Gastrocnemius medialis (tissue), 4 donors: ENCODE results near the gene PPFIBP2. TPM values are rescaled to one million over a fixed set of nuclear protein-coding genes. Genes with fewer than 3 reads are reported as not detected.

ENCODE experiments used
- ATAC-seq, 2 donors: fragments of 150-250 bp; one replicate each; pipeline ENCODE4 v1.9.1; 2016
- DNase-seq, 2 donors: peaks; one replicate each; pipeline ENCODE4 v3.0.0-alpha.2; 2019
- H3K27ac ChIP-seq, 4 donors: fragments of 200-600 bp; sonication (generic); 1 replicate in 1 of 4; 2 replicates in 3 of 4; pipeline ENCODE4 v1.5.1; 2016 to 2018; ENCODE audit warnings: mild to moderate bottlenecking in 2 of 4, moderate library complexity in 1 of 4
- H3K27me3 ChIP-seq, 3 donors: fragments of 200-600 bp; sonication (generic) in 2 of 3; 1 replicate in 1 of 3; 2 replicates in 2 of 3; pipeline versions ENCODE4 v1.5.1 to v1.6.0; 2016 to 2019; ENCODE audit warnings: mild to moderate bottlenecking in 1 of 3, moderate library complexity in 1 of 3
- H3K36me3 ChIP-seq, 2 donors: fragments of 200-600 bp; sonication (generic) in 1 of 2; one replicate each; pipeline ENCODE4 v1.5.1; 2017 to 2018
- H3K4me1 ChIP-seq, 2 donors: fragments of 200-600 bp; sonication (generic) in 1 of 2; one replicate each; pipeline ENCODE4 v1.5.1; 2016 to 2017; ENCODE audit warnings: mild to moderate bottlenecking in 2 of 2
- H3K4me3 ChIP-seq, 4 donors: fragments of 200-600 bp; sonication (generic) in 3 of 4; 1 replicate in 1 of 4; 2 replicates in 3 of 4; pipeline ENCODE4 v1.5.1; 2016 to 2019; ENCODE audit warnings: mild to moderate bottlenecking in 2 of 4
- H3K9me3 ChIP-seq, 3 donors: fragments of 200-600 bp; sonication (generic) in 2 of 3; 1 replicate in 1 of 3; 2 replicates in 2 of 3; pipeline ENCODE4 v1.5.1; 2016 to 2019
- POLR2A ChIP-seq, 2 donors: fragments of 450-650 bp; IDR thresholded peaks; one replicate each; pipeline ENCODE4 v1.6.1; 2017; ENCODE audit warnings: antibody characterized with exemption in 2 of 2, mild to moderate bottlenecking in 2 of 2, moderate library complexity in 2 of 2
- in situ Hi-C, 4 donors: fragments of 200-750 bp; cut with MboI; loops; one replicate each; pipeline versions ENCODE4 v1.15.0 to v1.8.0; 2017; ENCODE audit warnings: low sequenced_read_pairs in 4 of 4
- intact Hi-C: fragments of 100-400 bp; cut with DNase I; formaldehyde crosslinking; loops from one replicate; pipeline ENCODE4 v1.15.1; 2023; ENCODE audit warnings: low total_unique reads
- total RNA-seq, 4 donors: library from RNA; depleted of rRNA; stranded (reverse); fragments of >200 nt; gene quantifications; one replicate each; pipeline versions ENCODE4 v1.1.0 to v1.2.3, GENCODE V29; 2016
- TF ChIP-seq, protein P1 (sequence below), 5 experiments: fragments of 450-650 bp in 3 of 5; fragments of 200-600 bp in 2 of 5; sonication (generic) in 2 of 5; IDR thresholded peaks in 4 of 5; conservative IDR thresholded peaks in 1 of 5; 1 replicate in 4 of 5; 2 replicates in 1 of 5; pipeline ENCODE4 v1.5.1; 2016 to 2019; ENCODE audit warnings: antibody characterized with exemption in 5 of 5, mild to moderate bottlenecking in 3 of 5, moderate library complexity in 3 of 5

The PPFIBP2 gene
- total RNA-seq, 4 donors from 2014 or later: 10.5 to 33.5 (median 25.4) TPM

DNA sequence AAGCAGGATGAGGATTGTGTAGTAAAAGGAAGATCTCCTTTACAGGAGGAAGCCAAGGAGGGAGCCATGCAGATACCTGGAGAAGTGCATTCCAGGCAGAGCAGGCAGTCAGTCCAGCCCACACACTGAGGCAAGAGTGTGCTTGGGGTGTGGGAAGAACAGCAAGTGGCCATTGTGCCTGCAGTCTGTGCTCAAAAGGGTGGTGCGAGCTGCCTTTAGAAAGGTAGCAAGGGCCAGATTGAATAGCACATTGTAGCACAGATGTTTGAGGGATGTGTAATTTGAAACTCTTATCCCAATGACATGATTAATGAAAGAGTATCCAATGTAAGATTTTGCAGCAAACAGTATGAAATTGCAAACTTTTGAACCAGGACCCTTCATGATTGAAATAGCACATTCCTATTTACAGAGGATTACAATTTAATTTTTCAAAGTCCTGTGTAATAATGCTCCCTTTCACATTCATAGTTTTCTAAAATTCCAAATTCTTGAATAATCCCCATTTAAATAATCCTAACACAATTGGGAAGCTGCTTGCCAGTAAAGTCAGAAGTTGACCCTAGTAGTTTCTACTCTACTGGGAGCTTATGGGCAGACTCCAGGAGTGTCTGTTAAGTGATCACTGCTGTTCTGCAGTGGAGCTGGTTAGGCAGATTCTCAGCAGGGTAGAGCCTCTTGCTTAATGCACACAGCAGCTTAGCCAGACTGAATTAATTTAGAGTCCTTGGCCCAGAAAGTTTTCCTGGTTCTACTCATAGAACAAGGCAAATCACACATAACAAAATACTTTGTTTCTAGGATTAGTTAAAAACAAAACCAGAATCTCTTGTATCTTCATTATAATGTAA, 81.4 kb downstream of the PPFIBP2 start:
- DNase-seq (no peak), ATAC-seq (no peak)
- Histone ChIP-seq H3K36me3 (peaks cover 2 to 5% of the 10 kb centered on the region in 2 donors), H3K4me3 (no peak overlapping the region), H3K4me1 (peaks cover 58 to 60% of the 10 kb centered on the region in 2 donors), H3K27me3 (no peaks in the 10 kb centered on the region), H3K9me3 (no peaks in the 10 kb centered on the region), H3K27ac (peak overlapping the region; percentile 49 to 82 (median 66))
- in situ Hi-C loops (no loop called here), intact Hi-C loops (no loop called here)
- TF ChIP-seq POLR2A (IDR thresholded peaks at IDR 0.05): no peak
- TF ChIP-seq, protein P1, sequence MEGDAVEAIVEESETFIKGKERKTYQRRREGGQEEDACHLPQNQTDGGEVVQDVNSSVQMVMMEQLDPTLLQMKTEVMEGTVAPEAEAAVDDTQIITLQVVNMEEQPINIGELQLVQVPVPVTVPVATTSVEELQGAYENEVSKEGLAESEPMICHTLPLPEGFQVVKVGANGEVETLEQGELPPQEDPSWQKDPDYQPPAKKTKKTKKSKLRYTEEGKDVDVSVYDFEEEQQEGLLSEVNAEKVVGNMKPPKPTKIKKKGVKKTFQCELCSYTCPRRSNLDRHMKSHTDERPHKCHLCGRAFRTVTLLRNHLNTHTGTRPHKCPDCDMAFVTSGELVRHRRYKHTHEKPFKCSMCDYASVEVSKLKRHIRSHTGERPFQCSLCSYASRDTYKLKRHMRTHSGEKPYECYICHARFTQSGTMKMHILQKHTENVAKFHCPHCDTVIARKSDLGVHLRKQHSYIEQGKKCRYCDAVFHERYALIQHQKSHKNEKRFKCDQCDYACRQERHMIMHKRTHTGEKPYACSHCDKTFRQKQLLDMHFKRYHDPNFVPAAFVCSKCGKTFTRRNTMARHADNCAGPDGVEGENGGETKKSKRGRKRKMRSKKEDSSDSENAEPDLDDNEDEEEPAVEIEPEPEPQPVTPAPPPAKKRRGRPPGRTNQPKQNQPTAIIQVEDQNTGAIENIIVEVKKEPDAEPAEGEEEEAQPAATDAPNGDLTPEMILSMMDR (IDR thresholded peaks at IDR 0.05 in 4 of 5, conservative IDR thresholded peaks at IDR 0.05 in 1 of 5): no peak

DNA sequence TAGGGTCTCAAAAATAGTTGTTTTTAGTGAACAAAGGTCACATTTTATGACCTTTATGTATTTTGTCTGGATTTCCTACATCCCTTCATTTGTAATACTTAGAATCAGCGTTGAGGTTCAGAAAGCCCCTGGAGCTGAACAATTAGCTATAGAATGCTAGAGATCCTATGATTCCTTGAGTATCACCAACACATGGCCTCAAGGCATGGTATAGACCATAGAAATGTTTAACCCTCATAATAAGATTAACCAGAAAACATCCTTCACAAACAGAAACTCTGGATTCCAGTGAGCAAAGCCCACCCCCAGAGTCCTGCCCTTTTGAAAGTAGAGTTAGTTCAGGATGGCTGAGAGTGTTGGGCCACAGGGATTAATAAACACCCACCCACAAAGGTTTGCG, 82.2 kb downstream of the PPFIBP2 start:
- in situ Hi-C loops: no loop called here
- TF ChIP-seq, protein P1 (IDR thresholded peaks at IDR 0.05 in 4 of 5, conservative IDR thresholded peaks at IDR 0.05 in 1 of 5): no peak
- TF ChIP-seq POLR2A (IDR thresholded peaks at IDR 0.05): no peak

DNA sequence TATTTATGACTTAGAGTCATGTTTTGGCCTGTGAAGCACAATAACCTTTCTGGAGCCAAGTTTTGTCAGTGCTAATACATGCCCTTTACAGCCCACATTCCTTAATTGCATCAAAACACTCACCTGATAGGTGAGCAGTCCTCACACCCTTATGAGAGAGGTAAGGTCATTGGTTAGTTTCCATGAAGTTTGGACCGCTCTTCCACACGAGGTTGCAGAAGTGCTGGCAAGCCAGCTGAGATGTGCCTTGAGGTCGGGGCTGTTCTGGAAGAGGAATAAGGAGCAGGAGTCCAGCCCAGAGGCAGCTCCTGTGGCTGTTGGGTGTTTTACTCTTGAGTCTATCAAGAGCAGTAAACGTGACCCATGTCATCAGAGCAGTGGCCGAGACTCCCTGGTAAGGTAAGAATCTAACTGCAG, 83.2 kb downstream of the PPFIBP2 start:
- DNase-seq (peak in 1 of 2 donors; percentile 41), ATAC-seq (no peak)
- H3K36me3 ChIP-seq: peaks cover 2 to 5% of the 10 kb centered on the region in 2 donors
- no peaks in the 10 kb centered on the region for H3K27me3 ChIP-seq
- no peak overlapping the region for H3K4me3 ChIP-seq
- H3K4me1 ChIP-seq: peaks cover 50% of the 10 kb centered on the region in 2 donors
- intact Hi-C loops: loop anchor here (1.0 kb wide), 1 partner anchor 84 kb away; the partner anchor contains the start of gene PPFIBP2
- in situ Hi-C loops: no loop called here
- H3K9me3 ChIP-seq: no peaks in the 10 kb centered on the region
- TF ChIP-seq POLR2A (IDR thresholded peaks at IDR 0.05): no peak
- TF ChIP-seq, protein P1 (IDR thresholded peaks at IDR 0.05 in 4 of 5, conservative IDR thresholded peaks at IDR 0.05 in 1 of 5): no peak
- peak overlapping the region; percentile 67 to 82 (median 77) for H3K27ac ChIP-seq

More for the DNA sequence above, 82.2 kb downstream of the PPFIBP2 start:
- ATAC-seq: no peak
- H3K36me3 ChIP-seq: peaks cover 2 to 5% of the 10 kb centered on the region in 2 donors
- H3K27ac ChIP-seq: peak overlapping the region; percentile 49 to 82 (median 66)
- no peaks in the 10 kb centered on the region for H3K27me3 ChIP-seq
- DNase-seq: no peak
- no peak overlapping the region for H3K4me3 ChIP-seq
- H3K9me3 ChIP-seq: no peaks in the 10 kb centered on the region
- intact Hi-C loops: loop anchor here (1.0 kb wide), 1 partner anchor 83 kb away; the partner anchor contains the start of gene PPFIBP2
- H3K4me1 ChIP-seq: peaks cover 56 to 60% of the 10 kb centered on the region in 2 donors

DNA sequence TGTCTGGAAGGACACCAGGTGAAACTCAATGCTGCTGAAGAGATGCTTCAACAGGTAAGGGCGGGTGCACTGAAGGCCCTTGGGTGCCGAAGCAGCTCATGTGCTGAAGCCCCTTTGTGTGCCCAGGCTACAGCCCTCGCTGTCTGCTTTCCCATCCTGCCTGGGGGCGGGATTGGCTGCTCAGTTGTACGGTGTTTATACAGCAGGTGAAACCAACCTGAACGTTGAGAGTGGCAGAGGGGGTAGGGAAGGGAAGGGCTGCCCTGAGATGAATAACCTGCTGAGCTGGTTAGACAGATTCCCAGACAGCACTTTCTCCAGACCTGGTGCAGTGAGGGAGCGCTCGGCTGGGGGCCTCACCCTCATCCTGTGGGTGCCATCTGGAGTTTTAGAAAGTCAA, 83.8 kb downstream of the PPFIBP2 start:
- peak overlapping the region; percentile 67 to 82 (median 77) for H3K27ac ChIP-seq
- TF ChIP-seq POLR2A (IDR thresholded peaks at IDR 0.05): no peak
- TF ChIP-seq, protein P1 (IDR thresholded peaks at IDR 0.05 in 4 of 5, conservative IDR thresholded peaks at IDR 0.05 in 1 of 5): no peak
- H3K27me3 ChIP-seq: no peaks in the 10 kb centered on the region
- intact Hi-C loops: no loop called here
- no peak overlapping the region for H3K4me3 ChIP-seq
- no peak for ATAC-seq
- H3K36me3 ChIP-seq: peaks cover 2 to 5% of the 10 kb centered on the region in 2 donors
- no peak for DNase-seq
- no peaks in the 10 kb centered on the region for H3K9me3 ChIP-seq
- H3K4me1 ChIP-seq: peaks cover 44% of the 10 kb centered on the region in 2 donors
- in situ Hi-C loops: no loop called here
